Activated CD8-positive, alpha-beta memory T cell treated with anti-CD3 and anti-CD28 coated beads, Interleukin-2, amount 10 ng/mL, durations not matched to agents 7 days and 5 days (primary cell): ENCODE measurements around the gene ZNF783. TPM values are rescaled to one million over a fixed set of nuclear protein-coding genes. Genes with fewer than 3 reads are reported as not detected.
A peak's percentile ranks its signal among the peaks of the same experiment; 100 is the strongest.
"Not testable (repeated sequence)": the region's sequence is repeated elsewhere in the genome, so short reads cannot be mapped to it uniquely, and the experiment has no call there.

Source experiments
- ATAC-seq: fragments of 150-1000 bp; cut with Tn5 transposase; one replicate; pipeline ENCODE4 v1.10.0; 2021; ENCODE audit warnings: moderate library complexity
- CTCF ChIA-PET: fragments of 350-600 bp; sonication (Branson Sonifier 250); formaldehyde crosslinking; loops from one replicate; lab custom pipeline; 2021; ENCODE audit warnings: antibody characterized with exemption; lab: Charles Lee
- DNase-seq: peaks from one replicate; pipeline ENCODE4 v3.0.0-alpha.2; 2020
- H3K27ac Mint-ChIP-seq: one replicate; pipeline ENCODE4 v1.8.0; 2021; ENCODE audit warnings: mild to moderate bottlenecking, mixed read lengths
- H3K27me3 Mint-ChIP-seq: one replicate; pipeline ENCODE4 v1.8.0; 2021; ENCODE audit warnings: mixed read lengths
- H3K36me3 Mint-ChIP-seq: one replicate; pipeline ENCODE4 v1.8.0; 2021; ENCODE audit warnings: mild to moderate bottlenecking, mixed read lengths
- H3K4me1 Mint-ChIP-seq: one replicate; pipeline ENCODE4 v1.8.0; 2021; ENCODE audit warnings: mixed read lengths
- H3K4me3 Mint-ChIP-seq: one replicate; pipeline ENCODE4 v1.8.0; 2021; ENCODE audit warnings: mild to moderate bottlenecking, moderate library complexity, mixed read lengths
- H3K9me3 Mint-ChIP-seq: one replicate; pipeline ENCODE4 v1.8.0; 2022; ENCODE audit warnings: low read depth, mixed read lengths
- total RNA-seq, 2 experiments: library from RNA; stranded (reverse); gene quantifications; one replicate each; pipeline ENCODE4 v1.2.3, GENCODE V29; 2021

Gene ZNF783
- total RNA-seq, 2 experiments from 2014 or later, result 14.8 to 15.5 TPM

GRCh38 chr7:149320313-149321124 is 58.5 kb downstream of the ZNF783 start:
- no peak overlapping the region for H3K27ac Mint-ChIP-seq
- H3K27me3 Mint-ChIP-seq, result peaks cover 11% of the 10 kb centered on the region
- ATAC-seq (no peak), DNase-seq (no peak)
- H3K36me3 Mint-ChIP-seq, result peaks cover 16% of the 10 kb centered on the region
- H3K9me3 Mint-ChIP-seq, result peaks cover 4% of the 10 kb centered on the region
- H3K4me1 Mint-ChIP-seq, result peaks cover 23% of the 10 kb centered on the region
- H3K4me3 Mint-ChIP-seq, result no peak overlapping the region
- CTCF ChIA-PET, result interaction anchor here (0.6 to 3.3 kb wide), 2 partner anchors 10 to 1735 kb away, joined by 4 to 14 read pairs; no protein-coding TSS in a partner anchor

- H3K27me3 Mint-ChIP-seq, result peaks cover 11% of the 10 kb centered on the region
- H3K36me3 Mint-ChIP-seq, result peaks cover 17% of the 10 kb centered on the region
- CTCF ChIA-PET, result interaction anchor here (0.9 to 3.3 kb wide), 2 partner anchors 11 to 174 kb away, joined by 3 to 14 read pairs; no protein-coding TSS in a partner anchor
- peak overlapping the region; percentile 78 for H3K27ac Mint-ChIP-seq
- H3K9me3 Mint-ChIP-seq, DNase-seq: not testable (repeated sequence)
- H3K4me1 Mint-ChIP-seq, result peaks cover 23% of the 10 kb centered on the region
- H3K4me3 Mint-ChIP-seq, result peak overlapping the region; percentile 53
- ATAC-seq, result peak; percentile 9
Observed at GRCh38 chr7:149321125-149321905, 59.3 kb downstream of the ZNF783 start.

GRCh38 chr7:149321978-149322541 is 60.1 kb downstream of the ZNF783 start:
- peak overlapping the region; percentile 78 for H3K27ac Mint-ChIP-seq

GRCh38 chr7:149322737-149323136 is 60.7 kb downstream of the ZNF783 start:
- Mint-ChIP-seq H3K4me1 (peaks cover 23% of the 10 kb centered on the region), H3K9me3 (peaks cover 4% of the 10 kb centered on the region), H3K36me3 (peaks cover 17% of the 10 kb centered on the region), H3K27ac (peak overlapping the region; percentile 46), H3K4me3 (no peak overlapping the region), H3K27me3 (peaks cover 3% of the 10 kb centered on the region)
- DNase-seq (no peak), ATAC-seq (no peak)
- CTCF ChIA-PET, result interaction anchor here (3.3 kb wide), 1 partner anchor 13 kb away, joined by 14 read pairs; no protein-coding TSS in a partner anchor

More at GRCh38 chr7:149321978-149322541, 60.1 kb downstream of the ZNF783 start:
- Mint-ChIP-seq H3K4me1 (peaks cover 23% of the 10 kb centered on the region), H3K4me3 (peak overlapping the region; percentile 53), H3K27me3 (peaks cover 9% of the 10 kb centered on the region), H3K9me3 (peaks cover 4% of the 10 kb centered on the region), H3K36me3 (peaks cover 17% of the 10 kb centered on the region)
- ATAC-seq (peak; percentile 53), DNase-seq (no peak)
- CTCF ChIA-PET, result interaction anchor here (0.9 to 3.3 kb wide), 2 partner anchors 12 to 173 kb away, joined by 3 to 14 read pairs; no protein-coding TSS in a partner anchor

GRCh38 chr7:149325248-149325647 is 63.3 kb downstream of the ZNF783 start:
- ATAC-seq, result no peak
- Mint-ChIP-seq H3K27ac (no peak overlapping the region), H3K4me1 (peaks cover 22% of the 10 kb centered on the region), H3K27me3 (no peaks in the 10 kb centered on the region), H3K9me3 (peaks cover 4% of the 10 kb centered on the region), H3K36me3 (peaks cover 17% of the 10 kb centered on the region), H3K4me3 (no peak overlapping the region)
- CTCF ChIA-PET, result interaction anchor here (1.0 to 1.3 kb wide), 3 partner anchors 10 to 300 kb away, joined by 3 to 5 read pairs (median 4); no protein-coding TSS in a partner anchor
- DNase-seq, result no peak

GRCh38 chr7:149329265-149329664 is 67.3 kb downstream of the ZNF783 start:
- Mint-ChIP-seq H3K27ac (no peak overlapping the region), H3K9me3 (peaks cover 6% of the 10 kb centered on the region), H3K4me3 (no peak overlapping the region), H3K27me3 (peaks cover 9% of the 10 kb centered on the region), H3K4me1 (peaks cover 1% of the 10 kb centered on the region), H3K36me3 (peaks cover 7% of the 10 kb centered on the region)
- CTCF ChIA-PET, result no interaction called here
- ATAC-seq (no peak), DNase-seq (no peak)

GRCh38 chr7:149329766-149330334 is 67.9 kb downstream of the ZNF783 start:
- Mint-ChIP-seq H3K4me3 (no peak overlapping the region), H3K36me3 (peaks cover 5% of the 10 kb centered on the region), H3K9me3 (peaks cover 6% of the 10 kb centered on the region), H3K27ac (no peak overlapping the region), H3K4me1 (peaks cover 1% of the 10 kb centered on the region), H3K27me3 (peaks cover 13% of the 10 kb centered on the region)
- CTCF ChIA-PET, result no interaction called here
- DNase-seq (no peak), ATAC-seq (no peak)

- ATAC-seq (no peak), DNase-seq (no peak)
- no peaks in the 10 kb centered on the region for H3K4me1 Mint-ChIP-seq
- peaks cover 1% of the 10 kb centered on the region for H3K36me3 Mint-ChIP-seq
- peaks cover 17% of the 10 kb centered on the region for H3K27me3 Mint-ChIP-seq
- CTCF ChIA-PET, result no interaction called here
- H3K27ac Mint-ChIP-seq, result no peak overlapping the region
- no peak overlapping the region for H3K4me3 Mint-ChIP-seq
- peaks cover 2% of the 10 kb centered on the region for H3K9me3 Mint-ChIP-seq
Observed at GRCh38 chr7:149330914-149331567, 69.0 kb downstream of the ZNF783 start.

- H3K27ac Mint-ChIP-seq, DNase-seq, H3K4me3 Mint-ChIP-seq, CTCF ChIA-PET, H3K9me3 Mint-ChIP-seq, H3K36me3 Mint-ChIP-seq, H3K4me1 Mint-ChIP-seq, ATAC-seq: not testable (repeated sequence)
- peaks cover 17% of the 10 kb centered on the region for H3K27me3 Mint-ChIP-seq
Observed at GRCh38 chr7:149332602-149333320, 70.8 kb downstream of the ZNF783 start.

- CTCF ChIA-PET, result no interaction called here
- H3K36me3 Mint-ChIP-seq, result no peaks in the 10 kb centered on the region
- DNase-seq (no peak), ATAC-seq (no peak)
- H3K9me3 Mint-ChIP-seq, result peaks cover 2% of the 10 kb centered on the region
- peaks cover 17% of the 10 kb centered on the region for H3K27me3 Mint-ChIP-seq
- no peak overlapping the region for H3K4me3 Mint-ChIP-seq
- H3K27ac Mint-ChIP-seq, result no peak overlapping the region
- no peaks in the 10 kb centered on the region for H3K4me1 Mint-ChIP-seq
Observed at GRCh38 chr7:149333321-149333717, 71.3 kb downstream of the ZNF783 start.

GRCh38 chr7:149334219-149334618 is 72.2 kb downstream of the ZNF783 start:
- CTCF ChIA-PET, result no interaction called here
- peaks cover 17% of the 10 kb centered on the region for H3K27me3 Mint-ChIP-seq
- no peak overlapping the region for H3K4me3 Mint-ChIP-seq
- DNase-seq (no peak), ATAC-seq (no peak)
- no peaks in the 10 kb centered on the region for H3K4me1 Mint-ChIP-seq
- no peak overlapping the region for H3K27ac Mint-ChIP-seq
- peaks cover 2% of the 10 kb centered on the region for H3K9me3 Mint-ChIP-seq
- H3K36me3 Mint-ChIP-seq, result no peaks in the 10 kb centered on the region
